Measurements from ENCODE around the gene SEMA4B. TPM values are rescaled to one million over a fixed set of nuclear protein-coding genes. Genes with fewer than 3 reads are reported as not detected.

Gene SEMA4B
- total RNA-seq, 2 donors from 2014 or later, result 96.1 to 99.6 TPM

- Histone ChIP-seq H3K27me3 (replicated peaks; ENCODE audit: insufficient read depth) (no peaks in the 10 kb centered on the region), H3K36me3 (peaks cover 11 to 17% of the 10 kb centered on the region in 2 donors), H3K9me3 (no peaks in the 10 kb centered on the region), H3K27ac (peak overlapping the region; percentile 90 to 95), H3K4me3 (no peak overlapping the region), H3K4me1 (replicated peaks) (peaks cover 17% of the 10 kb centered on the region)
- DNase-seq (ENCODE audit: low spot score), result peak; percentile 43
- no peak for TF ChIP-seq POLR2A (IDR thresholded peaks at IDR 0.05)
- no peak for TF ChIP-seq CTCF (IDR thresholded peaks at IDR 0.05)
- TF ChIP-seq POLR2AphosphoS5 (IDR thresholded peaks at IDR 0.05), result no peak
- intact Hi-C loops (cut with DNase I), result no loop called here
- 39% methylated on average over 12 of the region's 12 CpGs for WGBS
These were observed 29.0 kb downstream of the SEMA4B start for GRCh38 chr15:90230071-90230494.

GRCh38 chr15:90230610-90231009 is 29.5 kb downstream of the SEMA4B start:
- H3K27me3 ChIP-seq (replicated peaks; ENCODE audit: insufficient read depth), result no peaks in the 10 kb centered on the region
- H3K36me3 ChIP-seq, result peaks cover 7 to 13% of the 10 kb centered on the region in 2 donors
- intact Hi-C loops (cut with DNase I), result no loop called here
- TF ChIP-seq POLR2A (IDR thresholded peaks at IDR 0.05) (no peak), CTCF (IDR thresholded peaks at IDR 0.05) (no peak)
- H3K27ac ChIP-seq, result peak overlapping the region; percentile 90 to 95
- peaks cover 17% of the 10 kb centered on the region for H3K4me1 ChIP-seq (replicated peaks)
- DNase-seq (ENCODE audit: low spot score), result no peak
- WGBS, result 83% methylated on average over 8 of the region's 8 CpGs
- H3K4me3 ChIP-seq, result no peak overlapping the region
- H3K9me3 ChIP-seq, result no peaks in the 10 kb centered on the region

- H3K4me1 ChIP-seq (replicated peaks), result peaks cover 17% of the 10 kb centered on the region
- H3K9me3 ChIP-seq, result no peaks in the 10 kb centered on the region
- TF ChIP-seq POLR2AphosphoS5 (IDR thresholded peaks at IDR 0.05), result peak; percentile 72
- no peak for TF ChIP-seq CTCF (IDR thresholded peaks at IDR 0.05)
- TF ChIP-seq POLR2A (IDR thresholded peaks at IDR 0.05), result peak; percentile 3
- intact Hi-C loops (cut with DNase I), result no loop called here
- no peaks in the 10 kb centered on the region for H3K27me3 ChIP-seq (replicated peaks; ENCODE audit: insufficient read depth)
- H3K27ac ChIP-seq, result peak overlapping the region; percentile 90 to 95
- peak overlapping the region in 1 of 2 donors; percentile 69 for H3K4me3 ChIP-seq
- peaks cover 7 to 10% of the 10 kb centered on the region in 2 donors for H3K36me3 ChIP-seq
- 48% methylated on average over 27 of the region's 27 CpGs for WGBS
- DNase-seq (ENCODE audit: low spot score), result peak; percentile 71
These were observed 30.2 kb downstream of the SEMA4B start for GRCh38 chr15:90231028-90232017.

- Histone ChIP-seq H3K36me3 (peaks cover 7 to 10% of the 10 kb centered on the region in 2 donors), H3K4me3 (peak overlapping the region in 1 of 2 donors; percentile 69), H3K27ac (peak overlapping the region; percentile 90 to 95), H3K9me3 (no peaks in the 10 kb centered on the region), H3K4me1 (replicated peaks) (peaks cover 17% of the 10 kb centered on the region), H3K27me3 (replicated peaks; ENCODE audit: insufficient read depth) (no peaks in the 10 kb centered on the region)
- no peak for DNase-seq (ENCODE audit: low spot score)
- TF ChIP-seq POLR2A (IDR thresholded peaks at IDR 0.05) (no peak), POLR2AphosphoS5 (IDR thresholded peaks at IDR 0.05) (no peak), CTCF (IDR thresholded peaks at IDR 0.05) (no peak)
- WGBS, result 83% methylated on average over 13 of the region's 13 CpGs
- intact Hi-C loops (cut with DNase I), result no loop called here
These were observed 31.1 kb downstream of the SEMA4B start for GRCh38 chr15:90232196-90232595.
